Fibroblast of lung (primary cell): ENCODE results near the gene OGFRL1. TPM values are rescaled to one million over a fixed set of nuclear protein-coding genes. Genes with fewer than 3 reads are reported as not detected.
"Not testable (repeated sequence)": the region's sequence is repeated elsewhere in the genome, so short reads cannot be mapped to it uniquely, and the experiment has no call there.

Source experiments
- DNase-seq, 2 donors: peaks; one replicate each; pipeline versions ENCODE4 v3.0.0 to v3.0.0-alpha.2; 2010; ENCODE audit warnings: low read depth in 2 of 2
- H2AFZ ChIP-seq: 2 replicates; pipeline ENCODE4 v1.5.1; 2012; ENCODE audit warnings: low read length, control low read depth, inconsistent platforms
- H3K27ac ChIP-seq: 2 replicates; pipeline ENCODE4 v1.5.1; 2011; ENCODE audit warnings: low read length, control low read depth; ENCODE audit not compliant: insufficient read depth
- H3K27me3 ChIP-seq: 2 replicates; pipeline ENCODE4 v1.5.1; 2011; ENCODE audit warnings: mild to moderate bottlenecking, low read length; ENCODE audit not compliant: control insufficient read depth, insufficient read depth
- H3K36me3 ChIP-seq: 2 replicates; pipeline ENCODE4 v1.5.1; 2011; ENCODE audit warnings: low read length; ENCODE audit not compliant: control insufficient read depth, insufficient read depth
- H3K4me1 ChIP-seq: 2 replicates; pipeline ENCODE4 v1.5.1; 2011; ENCODE audit warnings: low read length; ENCODE audit not compliant: control insufficient read depth, insufficient read depth; ENCODE audit errors: extremely low read depth
- H3K4me2 ChIP-seq: 2 replicates; pipeline ENCODE4 v1.5.1; 2011; ENCODE audit warnings: low read length, control low read depth; ENCODE audit not compliant: insufficient read depth; ENCODE audit errors: extremely low read depth
- H3K4me3 ChIP-seq, 4 experiments: fragments of 200-600 bp in 1 of 4; sonication (generic) in 1 of 4; replicated peaks in 1 of 4; 2 replicates each; pipeline ENCODE4 v1.5.1; 2011 to 2016; ENCODE audit warnings: low read length in 4 of 4, low read depth in 3 of 4, mild to moderate bottlenecking in 3 of 4, control low read depth in 2 of 4, inconsistent platforms in 1 of 4, mixed read lengths in 1 of 4; ENCODE audit not compliant: insufficient read depth in 1 of 4; ENCODE audit errors: control extremely low read depth in 1 of 4
- H3K79me2 ChIP-seq: 2 replicates; pipeline ENCODE4 v1.5.1; 2012; ENCODE audit warnings: mild to moderate bottlenecking, low read length, inconsistent platforms; ENCODE audit not compliant: control insufficient read depth, insufficient read depth
- H3K9ac ChIP-seq: 2 replicates; pipeline ENCODE4 v1.5.1; 2011; ENCODE audit warnings: mild to moderate bottlenecking, low read length, control low read depth; ENCODE audit not compliant: insufficient read depth
- H3K9me3 ChIP-seq: 2 replicates; pipeline ENCODE4 v1.5.1; 2012; ENCODE audit warnings: low read depth, low read length; ENCODE audit not compliant: control insufficient read depth, insufficient read depth
- H4K20me1 ChIP-seq: 2 replicates; pipeline ENCODE4 v1.5.1; 2011; ENCODE audit warnings: low read length; ENCODE audit not compliant: control insufficient read depth, insufficient read depth; ENCODE audit errors: extremely low read depth
- EZH2 ChIP-seq: IDR thresholded peaks from 2 replicates; pipeline ENCODE4 v1.5.1; 2012; ENCODE audit warnings: low read length, control low read depth, mild to moderate bottlenecking; ENCODE audit errors: missing control alignments
- polyA plus RNA-seq, 2 donors: library from polyadenylated mRNA; depleted of rRNA in 1 of 2; stranded (reverse) in 1 of 2; unstranded in 1 of 2; fragments of >200 nt; gene quantifications; 2 replicates each; pipeline ENCODE4 v1.2.1, GENCODE V29; 2011 to 2012; ENCODE audit warnings: missing spikeins in 1 of 2
- total RNA-seq: library from RNA; depleted of rRNA; stranded (reverse); fragments of >200 nt; gene quantifications from 2 replicates; pipeline ENCODE4 v1.2.1, GENCODE V29; 2014
- TF ChIP-seq, protein P1 (sequence below), 2 donors: IDR thresholded peaks in 1 of 2; conservative IDR thresholded peaks in 1 of 2; 1 replicate in 1 of 2; 2 replicates in 1 of 2; pipeline ENCODE4 v1.5.1; 2011 to 2012; ENCODE audit warnings: low read length in 2 of 2, control low read depth in 1 of 2, inconsistent platforms in 1 of 2, low read depth in 1 of 2, mild to moderate bottlenecking in 1 of 2

The OGFRL1 gene
- total and polyA plus RNA-seq, 2 donors (not counting 1 experiment from before 2014, with no cell fraction given), result 14.0 to 27.7 TPM

DNA sequence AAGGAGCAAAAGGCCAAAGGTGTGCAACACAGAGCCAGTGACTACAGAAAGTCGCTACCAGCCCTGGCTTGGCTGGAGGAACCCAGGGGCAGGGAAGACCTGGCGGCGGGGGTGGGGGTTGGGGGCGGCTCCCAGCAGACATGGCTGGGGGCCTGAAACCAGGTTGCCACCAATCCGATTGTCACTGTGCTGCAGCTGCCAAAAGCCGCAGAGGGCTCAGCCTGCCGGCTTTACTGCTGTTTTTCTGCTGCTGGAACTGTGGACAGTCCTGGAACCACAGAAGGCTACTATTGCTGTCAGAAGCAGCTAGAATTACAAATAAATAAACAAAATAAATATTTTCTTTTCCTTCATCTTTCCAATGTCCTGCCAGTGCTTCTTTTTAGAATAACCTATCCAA is 25.7 kb upstream of the OGFRL1 start:
- Histone ChIP-seq H3K9me3 (no peaks in the 10 kb centered on the region), H3K27me3 (no peaks in the 10 kb centered on the region), H4K20me1 (no peaks in the 10 kb centered on the region), H3K4me3 (peak overlapping the region in 1 of 4 experiments; percentile 27), H2AFZ (no peak overlapping the region), H3K9ac (no peak overlapping the region), H3K79me2 (no peaks in the 10 kb centered on the region), H3K36me3 (no peaks in the 10 kb centered on the region), H3K4me2 (peak overlapping the region; percentile 59), H3K27ac (no peak overlapping the region), H3K4me1 (no peaks in the 10 kb centered on the region)
- no peak for TF ChIP-seq EZH2
- TF ChIP-seq, protein P1, sequence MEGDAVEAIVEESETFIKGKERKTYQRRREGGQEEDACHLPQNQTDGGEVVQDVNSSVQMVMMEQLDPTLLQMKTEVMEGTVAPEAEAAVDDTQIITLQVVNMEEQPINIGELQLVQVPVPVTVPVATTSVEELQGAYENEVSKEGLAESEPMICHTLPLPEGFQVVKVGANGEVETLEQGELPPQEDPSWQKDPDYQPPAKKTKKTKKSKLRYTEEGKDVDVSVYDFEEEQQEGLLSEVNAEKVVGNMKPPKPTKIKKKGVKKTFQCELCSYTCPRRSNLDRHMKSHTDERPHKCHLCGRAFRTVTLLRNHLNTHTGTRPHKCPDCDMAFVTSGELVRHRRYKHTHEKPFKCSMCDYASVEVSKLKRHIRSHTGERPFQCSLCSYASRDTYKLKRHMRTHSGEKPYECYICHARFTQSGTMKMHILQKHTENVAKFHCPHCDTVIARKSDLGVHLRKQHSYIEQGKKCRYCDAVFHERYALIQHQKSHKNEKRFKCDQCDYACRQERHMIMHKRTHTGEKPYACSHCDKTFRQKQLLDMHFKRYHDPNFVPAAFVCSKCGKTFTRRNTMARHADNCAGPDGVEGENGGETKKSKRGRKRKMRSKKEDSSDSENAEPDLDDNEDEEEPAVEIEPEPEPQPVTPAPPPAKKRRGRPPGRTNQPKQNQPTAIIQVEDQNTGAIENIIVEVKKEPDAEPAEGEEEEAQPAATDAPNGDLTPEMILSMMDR (conservative IDR thresholded peaks at IDR 0.05 in 1 of 2, IDR thresholded peaks at IDR 0.05 in 1 of 2; ENCODE audit: low read depth in 1 of 2, low read length in 2 of 2), result no peak
- DNase-seq, result no peak

DNA sequence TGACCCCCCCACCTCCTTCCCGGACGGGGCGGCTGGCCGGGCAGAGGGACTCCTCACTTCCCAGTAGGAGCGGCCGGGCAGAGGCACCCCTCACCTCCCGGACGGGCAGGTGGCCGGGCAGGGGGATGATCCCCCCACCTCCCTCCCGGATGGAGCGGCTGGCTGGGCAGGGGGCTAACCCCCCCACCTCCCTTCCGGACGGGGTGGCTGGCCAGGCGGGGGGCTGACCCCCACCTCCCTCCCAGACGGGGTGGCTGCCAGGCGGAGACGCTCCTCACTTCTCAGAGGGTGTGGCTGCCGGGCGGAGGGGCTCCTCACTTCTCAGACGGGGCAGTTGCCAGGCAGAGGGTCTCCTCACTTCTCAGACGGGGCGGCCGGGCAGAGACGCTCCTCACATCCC is 22.2 kb upstream of the OGFRL1 start:
- not testable (repeated sequence) for H3K27ac ChIP-seq, H2AFZ ChIP-seq

DNA sequence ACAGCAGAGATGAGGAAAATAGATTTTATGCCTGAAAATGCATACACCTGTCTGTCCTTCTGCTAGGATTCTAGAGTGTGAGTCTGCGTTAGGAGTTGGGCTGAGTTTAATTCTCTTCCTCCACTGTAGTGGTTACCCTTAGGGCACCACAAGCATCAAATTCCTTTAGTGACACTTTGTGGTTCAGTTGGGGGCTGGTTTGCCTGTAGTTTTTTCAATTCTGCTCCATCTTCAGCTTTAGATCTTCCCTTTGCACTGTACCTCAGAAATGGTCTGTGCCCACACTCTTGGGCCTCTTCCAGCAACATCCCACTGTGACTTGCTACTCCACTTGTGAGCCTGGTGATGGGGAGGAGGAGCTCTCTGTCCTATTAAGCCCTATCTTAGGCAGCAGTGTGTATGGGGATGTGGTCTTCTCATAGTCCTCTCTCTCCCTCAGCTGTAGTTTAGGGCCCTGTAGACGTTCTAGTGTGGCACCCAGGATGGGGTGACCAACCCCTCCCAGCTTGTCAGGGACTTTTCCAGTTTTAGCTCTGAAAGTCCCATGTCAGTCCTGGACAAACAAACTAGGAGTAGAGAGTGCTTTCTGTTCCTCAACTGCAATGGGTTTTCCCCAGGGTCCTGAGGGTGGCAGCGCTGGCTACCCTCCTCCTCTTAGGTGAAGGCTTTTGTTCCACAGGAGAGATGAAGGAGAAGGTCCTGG is 19.7 kb upstream of the OGFRL1 start:
- DNase-seq, result no peak
- Histone ChIP-seq H3K27me3 (no peaks in the 10 kb centered on the region), H3K79me2 (no peaks in the 10 kb centered on the region), H3K4me1 (no peaks in the 10 kb centered on the region), H3K27ac (no peak overlapping the region), H3K9ac (no peak overlapping the region), H3K4me2 (no peak overlapping the region), H4K20me1 (no peaks in the 10 kb centered on the region), H3K4me3 (no peak overlapping the region), H2AFZ (no peak overlapping the region), H3K9me3 (no peaks in the 10 kb centered on the region), H3K36me3 (no peaks in the 10 kb centered on the region)
- TF ChIP-seq EZH2, result no peak
- TF ChIP-seq, protein P1 (conservative IDR thresholded peaks at IDR 0.05 in 1 of 2, IDR thresholded peaks at IDR 0.05 in 1 of 2; ENCODE audit: low read depth in 1 of 2, low read length in 2 of 2), result no peak

More for the DNA sequence above, 22.2 kb upstream of the OGFRL1 start:
- not testable (repeated sequence) for H3K9me3 ChIP-seq, H3K4me1 ChIP-seq, H4K20me1 ChIP-seq, H3K4me3 ChIP-seq, H3K36me3 ChIP-seq, H3K9ac ChIP-seq, H3K27me3 ChIP-seq, DNase-seq, H3K79me2 ChIP-seq, H3K4me2 ChIP-seq
